Measurements from ENCODE around the gene PTGES3.
A peak's percentile ranks its signal among the peaks of the same experiment; 100 is the strongest.
"Not testable (repeated sequence)": the region's sequence is repeated elsewhere in the genome, so short reads cannot be mapped to it uniquely, and the experiment has no call there.

Gene PTGES3

GRCh38 chr12:56688129-56688845, at the start of gene PTGES3:
Gene PTGES3 (minus strand): TSS chr12:56688284. CDS start chr12:56687999, 285 bp downstream.
- DNase-seq = peak; percentile 97 to 98

- DNase-seq = no peak
Observed at GRCh38 chr12:56728139-56728861, 40.2 kb upstream of the PTGES3 start.

GRCh38 chr12:56726196-56726675, 38.2 kb upstream of the PTGES3 start:
- not testable (repeated sequence) for DNase-seq

GRCh38 chr12:56725723-56726102, 37.6 kb upstream of the PTGES3 start:
- DNase-seq = no peak

- DNase-seq = peak; percentile 99
Observed at GRCh38 chr12:56724972-56725722, 37.1 kb upstream of the PTGES3 start, which contains the start of gene NACA. Gene NACA (minus strand): TSS chr12:56725299. CDS start chr12:56724521, 778 bp downstream.

- DNase-seq = peak in 1 of 2 experiments; percentile 27
Observed at GRCh38 chr12:56724701-56724971, 36.6 kb upstream of the PTGES3 start.

GRCh38 chr12:56723889-56724700, 36.0 kb upstream of the PTGES3 start:
- DNase-seq = peak in 1 of 2 experiments; percentile 19

GRCh38 chr12:56723352-56723751, 35.3 kb upstream of the PTGES3 start:
- DNase-seq = no peak

GRCh38 chr12:56722832-56723231, 34.7 kb upstream of the PTGES3 start:
- DNase-seq = no peak

GRCh38 chr12:56721721-56722120, 33.6 kb upstream of the PTGES3 start:
- DNase-seq = no peak

- DNase-seq = no peak
Observed at GRCh38 chr12:56721216-56721615, 33.1 kb upstream of the PTGES3 start.

- DNase-seq = no peak
Observed at GRCh38 chr12:56720731-56721151, 32.7 kb upstream of the PTGES3 start.

GRCh38 chr12:56719056-56719455, 31.0 kb upstream of the PTGES3 start:
- no peak for DNase-seq

- DNase-seq = no peak
Observed at GRCh38 chr12:56718636-56719035, 30.6 kb upstream of the PTGES3 start.

GRCh38 chr12:56718149-56718548, 30.1 kb upstream of the PTGES3 start:
- DNase-seq = no peak

GRCh38 chr12:56716933-56717880, 29.1 kb upstream of the PTGES3 start:
- DNase-seq = no peak

GRCh38 chr12:56716458-56716857, 28.4 kb upstream of the PTGES3 start:
- DNase-seq = no peak

GRCh38 chr12:56715798-56716197, 27.7 kb upstream of the PTGES3 start:
- no peak for DNase-seq

- DNase-seq = no peak
Observed at GRCh38 chr12:56714431-56714929, 26.4 kb upstream of the PTGES3 start.

- DNase-seq = no peak
Observed at GRCh38 chr12:56713345-56713744, 25.3 kb upstream of the PTGES3 start.

GRCh38 chr12:56709759-56710376, 21.8 kb upstream of the PTGES3 start:
- DNase-seq = no peak

Measured in activated CD4-positive, alpha-beta T cell treated with anti-CD3 and anti-CD28 coated beads, Interleukin-2, amount 50 U/mL, for 48 hours (primary cell).